ENCODE results near the gene SLC16A4. TPM values are rescaled to one million over a fixed set of nuclear protein-coding genes. Genes with fewer than 3 reads are reported as not detected.

The SLC16A4 gene
- total RNA-seq, 4 donors from 2014 or later, result 0.21 to 1.6 (median 0.89) TPM

DNA sequence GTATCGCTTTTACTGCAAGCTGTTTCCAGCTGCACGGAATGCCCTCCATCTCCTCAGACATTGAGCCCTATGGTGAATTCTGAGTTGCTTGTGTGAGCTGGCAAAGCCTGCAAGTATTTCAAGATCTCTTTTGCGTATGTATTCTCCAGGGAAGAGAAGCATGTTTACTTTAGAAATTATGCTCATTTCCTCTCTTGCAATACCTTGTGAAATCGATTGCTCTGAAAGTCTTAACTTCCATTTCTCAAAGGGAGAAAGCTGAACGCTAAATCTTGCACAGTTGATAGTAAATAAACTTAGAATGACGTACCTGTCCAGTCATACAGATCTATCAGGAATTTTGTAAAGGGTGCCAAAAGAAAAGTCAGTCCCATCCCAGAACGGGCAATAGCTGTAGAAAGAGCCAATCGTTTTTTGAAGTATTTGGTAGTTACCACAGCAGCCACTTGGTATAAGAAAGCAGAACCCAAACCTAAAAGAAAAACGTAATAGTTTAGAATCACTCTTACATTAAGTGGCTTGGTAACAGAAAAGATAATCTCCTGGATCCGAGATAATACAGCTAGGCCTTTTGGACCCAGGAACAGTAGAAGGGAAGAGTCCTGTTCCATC, 10.0 kb downstream of the SLC16A4 start:
- WGBS, 2 donors, result 78 to 82% methylated on average over 10 of the region's 10 CpGs
- DNase-seq (ENCODE audit: low spot score in 2 of 2), result no peak
- H3K4me3 ChIP-seq (ENCODE audit: low read depth, poor library complexity, severe bottlenecking), result no peak overlapping the region
- intact Hi-C loops (cut with DNase I; ENCODE audit: low total_unique reads), result no loop called here
- TF ChIP-seq, protein P1, sequence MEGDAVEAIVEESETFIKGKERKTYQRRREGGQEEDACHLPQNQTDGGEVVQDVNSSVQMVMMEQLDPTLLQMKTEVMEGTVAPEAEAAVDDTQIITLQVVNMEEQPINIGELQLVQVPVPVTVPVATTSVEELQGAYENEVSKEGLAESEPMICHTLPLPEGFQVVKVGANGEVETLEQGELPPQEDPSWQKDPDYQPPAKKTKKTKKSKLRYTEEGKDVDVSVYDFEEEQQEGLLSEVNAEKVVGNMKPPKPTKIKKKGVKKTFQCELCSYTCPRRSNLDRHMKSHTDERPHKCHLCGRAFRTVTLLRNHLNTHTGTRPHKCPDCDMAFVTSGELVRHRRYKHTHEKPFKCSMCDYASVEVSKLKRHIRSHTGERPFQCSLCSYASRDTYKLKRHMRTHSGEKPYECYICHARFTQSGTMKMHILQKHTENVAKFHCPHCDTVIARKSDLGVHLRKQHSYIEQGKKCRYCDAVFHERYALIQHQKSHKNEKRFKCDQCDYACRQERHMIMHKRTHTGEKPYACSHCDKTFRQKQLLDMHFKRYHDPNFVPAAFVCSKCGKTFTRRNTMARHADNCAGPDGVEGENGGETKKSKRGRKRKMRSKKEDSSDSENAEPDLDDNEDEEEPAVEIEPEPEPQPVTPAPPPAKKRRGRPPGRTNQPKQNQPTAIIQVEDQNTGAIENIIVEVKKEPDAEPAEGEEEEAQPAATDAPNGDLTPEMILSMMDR (IDR thresholded peaks at IDR 0.05), result no peak
- no peak for TF ChIP-seq POLR2A (IDR thresholded peaks at IDR 0.05)

DNA sequence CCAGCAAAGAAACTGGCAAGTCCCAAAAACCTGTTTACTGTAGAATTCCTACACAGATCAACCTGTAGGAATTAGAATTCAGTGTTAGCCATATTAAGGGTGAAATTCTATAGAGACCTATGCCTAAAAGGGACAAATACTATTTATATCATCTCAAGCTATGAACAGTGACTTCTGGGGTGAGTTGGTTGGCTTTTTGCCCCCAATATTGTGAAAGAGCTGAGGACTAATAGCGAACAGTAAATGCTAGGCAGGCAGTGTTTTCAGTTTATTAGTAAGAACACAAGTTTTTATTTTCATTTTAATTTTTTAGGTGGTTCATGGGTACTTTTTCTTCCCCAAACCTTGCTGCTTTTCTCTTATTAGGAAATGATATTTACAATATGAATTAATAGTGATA, 15.3 kb downstream of the SLC16A4 start:
- intact Hi-C loops (cut with DNase I; ENCODE audit: low total_unique reads), result no loop called here
- no peak overlapping the region for H3K4me3 ChIP-seq (ENCODE audit: low read depth, poor library complexity, severe bottlenecking)
- DNase-seq (ENCODE audit: low spot score in 2 of 2), result no peak
- no peak for TF ChIP-seq POLR2A (IDR thresholded peaks at IDR 0.05)
- TF ChIP-seq, protein P1 (IDR thresholded peaks at IDR 0.05), result no peak
- 87 to 98% methylated on average over 1 of the region's 1 CpG for WGBS, 2 donors

DNA sequence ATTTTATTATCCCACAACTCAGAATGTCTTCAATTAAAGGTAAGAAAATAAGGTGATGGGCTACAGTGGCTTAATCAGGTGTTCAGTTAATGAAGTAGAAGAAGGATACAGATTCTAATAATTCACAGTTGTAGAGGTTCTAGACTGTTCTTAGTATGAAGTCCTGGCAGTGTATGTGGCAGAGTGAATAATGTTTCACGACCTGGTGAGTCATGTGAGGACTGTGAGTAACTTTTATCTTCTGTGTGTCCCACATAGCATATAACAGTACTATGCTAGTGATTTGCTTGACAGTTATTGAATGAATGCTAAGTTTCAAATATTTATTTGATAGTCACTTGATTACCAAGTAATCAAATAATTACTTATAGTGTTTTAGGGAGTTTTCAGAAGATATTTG, 20.0 kb downstream of the SLC16A4 start:
- TF ChIP-seq, protein P1 (IDR thresholded peaks at IDR 0.05), result no peak
- TF ChIP-seq POLR2A (IDR thresholded peaks at IDR 0.05), result no peak
- no peak for DNase-seq (ENCODE audit: low spot score in 2 of 2)
- 14 to 15% methylated on average over 1 of the region's 1 CpG for WGBS, 2 donors
- intact Hi-C loops (cut with DNase I; ENCODE audit: low total_unique reads), result no loop called here
- H3K4me3 ChIP-seq (ENCODE audit: low read depth, poor library complexity, severe bottlenecking), result no peak overlapping the region

DNA sequence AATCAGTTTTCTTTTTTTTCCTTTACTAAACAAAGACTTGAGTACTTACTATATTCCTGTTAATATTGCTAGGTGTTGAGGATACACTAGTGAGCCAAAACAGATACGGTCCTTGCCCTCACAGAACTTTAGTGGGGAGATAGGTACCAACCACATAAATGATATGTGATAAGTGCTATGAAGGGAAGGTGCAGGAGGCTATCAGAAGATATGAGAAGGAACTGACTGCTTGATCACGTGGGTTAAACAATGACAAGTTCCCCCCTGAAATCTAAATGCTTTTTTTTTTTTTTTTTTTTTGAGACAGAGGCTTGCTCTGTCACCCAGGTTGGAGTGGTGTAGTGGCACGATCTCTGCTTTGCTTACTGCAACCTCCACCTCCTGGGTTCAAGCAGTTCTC, 26.6 kb downstream of the SLC16A4 start:
- DNase-seq (ENCODE audit: low spot score in 2 of 2), result no peak
- TF ChIP-seq, protein P1 (IDR thresholded peaks at IDR 0.05), result no peak
- TF ChIP-seq POLR2A (IDR thresholded peaks at IDR 0.05), result no peak
- 93 to 95% methylated on average over 3 of the region's 3 CpGs for WGBS, 2 donors
- intact Hi-C loops (cut with DNase I; ENCODE audit: low total_unique reads), result no loop called here
- no peak overlapping the region for H3K4me3 ChIP-seq (ENCODE audit: low read depth, poor library complexity, severe bottlenecking)

DNA sequence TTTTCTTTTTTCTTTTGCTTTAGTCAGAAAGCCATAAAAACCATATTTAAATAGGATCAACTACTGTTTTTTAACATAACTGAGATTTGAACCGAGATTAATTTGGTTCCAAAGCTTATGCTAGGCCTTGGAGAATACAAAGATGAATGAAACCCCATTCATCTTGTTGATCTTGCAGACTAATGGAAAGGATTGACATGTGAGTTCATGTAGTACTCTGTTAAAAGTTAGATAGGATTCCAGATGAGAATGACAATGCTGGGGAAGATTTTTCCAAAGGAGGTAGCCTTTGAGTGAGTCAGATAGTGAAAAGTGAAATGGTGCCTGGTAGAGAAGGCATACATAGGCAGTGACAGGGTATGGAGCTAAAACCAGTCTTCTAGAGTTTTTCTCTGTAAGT, 29.0 kb downstream of the SLC16A4 start:
- intact Hi-C loops (cut with DNase I; ENCODE audit: low total_unique reads), result no loop called here
- H3K4me3 ChIP-seq (ENCODE audit: low read depth, poor library complexity, severe bottlenecking), result no peak overlapping the region
- TF ChIP-seq POLR2A (IDR thresholded peaks at IDR 0.05), result no peak
- TF ChIP-seq, protein P1 (IDR thresholded peaks at IDR 0.05), result no peak
- no peak for DNase-seq (ENCODE audit: low spot score in 2 of 2)
- 84 to 92% methylated on average over 1 of the region's 1 CpG for WGBS, 2 donors

DNA sequence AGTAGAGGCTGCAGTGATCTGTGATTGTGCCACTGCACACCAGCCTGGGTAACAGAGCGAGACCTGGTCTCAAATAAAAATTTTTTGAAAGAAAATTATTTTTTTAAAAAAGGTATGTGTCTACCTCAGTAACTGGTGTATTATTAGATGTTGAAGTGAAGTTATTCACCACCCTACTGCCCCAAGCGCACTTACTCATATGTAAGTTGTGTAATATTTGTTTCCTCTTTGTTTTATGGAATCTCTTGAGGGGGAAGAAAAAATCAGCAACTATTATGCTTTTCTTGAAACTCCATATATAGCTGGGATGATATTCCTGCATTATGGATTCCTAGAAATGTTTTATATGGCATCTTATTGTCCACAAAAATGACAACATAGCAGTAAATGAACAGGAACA, 30.4 kb downstream of the SLC16A4 start:
- 95 to 97% methylated on average over 2 of the region's 2 CpGs for WGBS, 2 donors
- intact Hi-C loops (cut with DNase I; ENCODE audit: low total_unique reads), result no loop called here
- TF ChIP-seq, protein P1 (IDR thresholded peaks at IDR 0.05), result no peak
- TF ChIP-seq POLR2A (IDR thresholded peaks at IDR 0.05), result no peak
- no peak for DNase-seq (ENCODE audit: low spot score in 2 of 2)
- H3K4me3 ChIP-seq (ENCODE audit: low read depth, poor library complexity, severe bottlenecking), result no peak overlapping the region

Measured in lower leg skin (tissue), 4 donors.